GM23248 (cell line): ENCODE measurements around the gene FOXN3.

Experiments
- EZH2 ChIP-seq: fragments of 200-600 bp; sonication (generic); IDR thresholded peaks from 2 replicates; pipeline ENCODE4 v1.6.1; 2018; ENCODE audit warnings: antibody characterized with exemption, mild to moderate bottlenecking; ENCODE audit not compliant: insufficient read depth, poor library complexity, severe bottlenecking
- EZH2phosphoT487 ChIP-seq: fragments of 200-600 bp; sonication (generic); IDR thresholded peaks from 2 replicates; pipeline ENCODE4 v1.6.1; 2018; ENCODE audit warnings: antibody characterized with exemption, moderate library complexity, mild to moderate bottlenecking, low read depth; ENCODE audit not compliant: insufficient read depth

- no peak for TF ChIP-seq EZH2
- no peak for TF ChIP-seq EZH2phosphoT487
Observed at GRCh38 chr14:89233184-89233583, 183.8 kb downstream of the FOXN3 start.
